Right lobe of liver (tissue), 6 donors: ENCODE results near the gene CRYGA. TPM values are rescaled to one million over a fixed set of nuclear protein-coding genes. Genes with fewer than 3 reads are reported as not detected.

Experiments
- ATAC-seq, 4 donors: fragments of 200-7000 bp; cut with Tn5 transposase; one replicate each; pipeline ENCODE4 v1.9.1; 2020; ENCODE audit warnings: mild to moderate bottlenecking in 4 of 4, moderate library complexity in 4 of 4
- DNase-seq, 3 donors: peaks; one replicate each; pipeline ENCODE4 v3.0.0-alpha.2; 2020
- H3K27ac ChIP-seq, 3 donors: fragments of 200-600 bp; one replicate each; pipeline ENCODE4 v1.8.0; 2022
- H3K27me3 ChIP-seq, 2 donors: fragments of 200-600 bp; one replicate each; pipeline ENCODE4 v1.8.0; 2022
- H3K36me3 ChIP-seq, 4 donors: fragments of 200-600 bp; sonication (generic) in 1 of 4; one replicate each; pipeline versions ENCODE4 v1.5.1 to v1.8.0; 2017 to 2022; ENCODE audit warnings: control low read depth in 1 of 4
- H3K4me1 ChIP-seq, 4 donors: fragments of 200-600 bp; sonication (generic) in 1 of 4; one replicate each; pipeline versions ENCODE4 v1.5.1 to v1.8.0; 2017 to 2022; ENCODE audit warnings: control low read depth in 1 of 4
- H3K4me3 ChIP-seq, 3 donors: fragments of 200-600 bp; one replicate each; pipeline ENCODE4 v1.8.0; 2022
- H3K9me3 ChIP-seq, 4 donors: fragments of 200-600 bp; sonication (generic) in 1 of 4; one replicate each; pipeline versions ENCODE4 v1.5.1 to v1.8.0; 2017 to 2022; ENCODE audit warnings: control low read depth in 1 of 4
- POLR2A ChIP-seq: fragments of 450-650 bp; IDR thresholded peaks from one replicate; pipeline ENCODE4 v1.6.1; 2017; ENCODE audit warnings: antibody characterized with exemption, mild to moderate bottlenecking
- WGBS: methylation state at CpG from one replicate; pipeline ENCODE4 v1.1.6; 2018; ENCODE audit warnings: low coverage, low lambda C conversion rate; ENCODE audit not compliant: insufficient coverage; ENCODE audit errors: missing lambda C conversion rate; 5-methylcytosine and 5-hydroxymethylcytosine counted together
- intact Hi-C, 2 donors: fragments of 100-400 bp; cut with DNase I; formaldehyde crosslinking; loops; one replicate each; pipeline versions ENCODE4 v1.11.2 to v1.14.1; 2022
- total RNA-seq, 6 experiments: library from RNA; depleted of rRNA in 2 of 6; stranded (reverse); fragments of >200 nt in 2 of 6; fragmentation: NEBNext Ultra II Directional in 3 of 6; extraction: Animal tissue kit (Norgen Biotek cat#: 25700) in 3 of 6; gene quantifications; one replicate each; pipeline versions ENCODE4 v1.1.0 to v1.2.4, GENCODE V29; 2016 to 2023
- TF ChIP-seq, protein P1 (sequence below), 4 donors: fragments of 200-600 bp in 3 of 4; fragments of 450-650 bp in 1 of 4; IDR thresholded peaks; one replicate each; pipeline versions ENCODE4 v1.5.1 to v1.8.0; 2016 to 2022; ENCODE audit warnings: antibody characterized with exemption in 4 of 4, mild to moderate bottlenecking in 2 of 4
- donor health status: DM: no; HTN: yes; CAD: no.
- donor health status: DM: no; HTN: no; CAD: no.
- donor health status: DM: no; HTN: no; CAD: no.
- donor health status: DM: no; HTN: yes; CAD: no.
- donor health status: DM: no; HTN: yes; CAD: no.

The CRYGA gene
- total RNA-seq, 6 experiments from 2014 or later, result not detected

DNA sequence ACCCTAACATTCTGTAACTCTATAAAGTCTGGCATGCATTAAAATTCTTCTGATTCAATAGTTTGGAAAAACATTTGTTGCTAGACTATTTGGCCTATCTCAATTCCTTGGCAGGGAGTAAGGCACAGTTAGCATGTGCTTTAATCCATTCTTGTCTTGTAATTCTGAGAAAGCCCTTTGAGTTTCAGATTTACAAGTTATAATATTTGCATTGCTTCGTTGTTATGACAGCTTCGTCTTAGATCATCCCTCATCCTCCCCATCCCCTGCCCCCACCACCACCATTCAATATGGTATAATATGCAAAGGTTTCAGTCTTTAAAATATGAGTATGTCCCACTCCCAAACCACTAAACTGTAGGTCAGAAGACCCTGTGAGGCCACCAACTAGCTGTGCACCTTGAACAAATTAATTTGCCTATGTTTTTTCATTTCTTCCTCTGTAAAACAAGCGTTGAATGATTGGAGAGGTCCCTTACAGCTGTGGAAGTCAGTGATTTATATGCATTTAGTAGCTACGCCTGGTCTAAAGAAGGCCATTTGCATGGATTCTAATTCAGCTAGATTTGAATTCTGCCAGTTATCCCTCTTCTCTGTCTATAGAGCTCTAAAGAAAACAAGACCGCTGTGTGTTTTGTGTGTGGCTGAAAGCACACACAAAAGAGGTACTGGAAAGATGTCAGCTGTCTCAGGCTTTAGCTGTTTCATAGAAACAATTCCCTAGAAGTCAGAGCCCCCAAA is 25.9 kb upstream of the CRYGA start:
- Histone ChIP-seq H3K4me1 (peaks cover 0 to 2% (median 0%) of the 10 kb centered on the region in 4 donors), H3K9me3 (no peaks in the 10 kb centered on the region), H3K27ac (no peak overlapping the region), H3K36me3 (no peaks in the 10 kb centered on the region), H3K27me3 (no peaks in the 10 kb centered on the region), H3K4me3 (no peak overlapping the region)
- DNase-seq (no peak), ATAC-seq (no peak)
- intact Hi-C loops, result no loop called here
- TF ChIP-seq, protein P1, sequence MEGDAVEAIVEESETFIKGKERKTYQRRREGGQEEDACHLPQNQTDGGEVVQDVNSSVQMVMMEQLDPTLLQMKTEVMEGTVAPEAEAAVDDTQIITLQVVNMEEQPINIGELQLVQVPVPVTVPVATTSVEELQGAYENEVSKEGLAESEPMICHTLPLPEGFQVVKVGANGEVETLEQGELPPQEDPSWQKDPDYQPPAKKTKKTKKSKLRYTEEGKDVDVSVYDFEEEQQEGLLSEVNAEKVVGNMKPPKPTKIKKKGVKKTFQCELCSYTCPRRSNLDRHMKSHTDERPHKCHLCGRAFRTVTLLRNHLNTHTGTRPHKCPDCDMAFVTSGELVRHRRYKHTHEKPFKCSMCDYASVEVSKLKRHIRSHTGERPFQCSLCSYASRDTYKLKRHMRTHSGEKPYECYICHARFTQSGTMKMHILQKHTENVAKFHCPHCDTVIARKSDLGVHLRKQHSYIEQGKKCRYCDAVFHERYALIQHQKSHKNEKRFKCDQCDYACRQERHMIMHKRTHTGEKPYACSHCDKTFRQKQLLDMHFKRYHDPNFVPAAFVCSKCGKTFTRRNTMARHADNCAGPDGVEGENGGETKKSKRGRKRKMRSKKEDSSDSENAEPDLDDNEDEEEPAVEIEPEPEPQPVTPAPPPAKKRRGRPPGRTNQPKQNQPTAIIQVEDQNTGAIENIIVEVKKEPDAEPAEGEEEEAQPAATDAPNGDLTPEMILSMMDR (IDR thresholded peaks at IDR 0.05), result no peak
- no peak for TF ChIP-seq POLR2A
- WGBS, result 92% methylated on average over 5 of the region's 5 CpGs

DNA sequence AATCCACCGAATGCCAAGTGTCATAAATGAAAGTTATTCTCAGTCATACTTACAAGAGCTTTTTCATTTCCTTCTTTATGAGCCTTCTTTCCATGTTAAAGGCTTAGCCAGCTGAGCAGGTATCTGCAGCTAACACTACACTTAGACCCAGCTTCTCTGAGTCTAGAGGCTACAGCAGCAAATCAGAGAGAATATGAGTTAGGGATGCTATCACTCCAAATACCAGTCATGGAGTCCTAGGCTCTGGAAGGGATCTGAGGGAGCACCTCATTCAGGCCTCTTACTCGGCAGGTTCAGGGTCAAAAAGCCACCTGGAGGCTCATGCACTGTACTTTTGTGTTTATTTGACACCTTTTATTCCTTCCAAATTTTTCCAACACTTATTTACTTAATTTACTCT is 23.5 kb upstream of the CRYGA start:
- no peak overlapping the region for H3K27ac ChIP-seq
- H3K36me3 ChIP-seq, result no peaks in the 10 kb centered on the region
- H3K4me1 ChIP-seq, result peaks cover 0 to 11% (median 3%) of the 10 kb centered on the region in 4 donors
- DNase-seq (no peak), ATAC-seq (no peak)
- H3K4me3 ChIP-seq, result no peak overlapping the region
- intact Hi-C loops, result no loop called here
- H3K9me3 ChIP-seq, result no peaks in the 10 kb centered on the region
- H3K27me3 ChIP-seq, result no peaks in the 10 kb centered on the region
- TF ChIP-seq, protein P1 (IDR thresholded peaks at IDR 0.05), result no peak
- no peak for TF ChIP-seq POLR2A
- 75% methylated on average over 2 of the region's 2 CpGs for WGBS

DNA sequence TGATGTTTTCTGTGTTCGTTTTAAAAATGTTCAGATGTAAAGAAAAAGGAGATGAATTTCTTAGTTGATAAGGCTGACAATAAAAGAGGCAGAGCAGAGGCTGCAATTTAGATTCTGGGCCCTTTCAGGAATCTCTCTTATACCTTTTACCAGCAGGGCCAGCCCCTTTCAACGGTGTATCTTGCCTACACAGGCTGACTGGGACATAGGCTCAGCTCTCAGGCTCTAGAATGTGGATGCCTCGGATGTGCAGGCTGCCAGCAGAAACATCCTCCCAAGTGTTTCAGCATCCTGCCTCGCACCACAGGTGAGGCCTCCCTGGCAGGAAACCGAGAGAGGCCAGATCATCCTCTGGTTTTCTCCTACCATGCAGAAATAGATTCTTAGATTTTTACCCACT is 23.1 kb upstream of the CRYGA start:
- peaks cover 0 to 11% (median 3%) of the 10 kb centered on the region in 4 donors for H3K4me1 ChIP-seq
- intact Hi-C loops, result no loop called here
- H3K27ac ChIP-seq, result no peak overlapping the region
- WGBS, result 68% methylated on average over 2 of the region's 5 CpGs
- no peaks in the 10 kb centered on the region for H3K9me3 ChIP-seq
- no peak overlapping the region for H3K4me3 ChIP-seq
- no peaks in the 10 kb centered on the region for H3K27me3 ChIP-seq
- no peak for DNase-seq
- no peak for ATAC-seq
- no peaks in the 10 kb centered on the region for H3K36me3 ChIP-seq
- TF ChIP-seq, protein P1 (IDR thresholded peaks at IDR 0.05), result no peak
- no peak for TF ChIP-seq POLR2A

DNA sequence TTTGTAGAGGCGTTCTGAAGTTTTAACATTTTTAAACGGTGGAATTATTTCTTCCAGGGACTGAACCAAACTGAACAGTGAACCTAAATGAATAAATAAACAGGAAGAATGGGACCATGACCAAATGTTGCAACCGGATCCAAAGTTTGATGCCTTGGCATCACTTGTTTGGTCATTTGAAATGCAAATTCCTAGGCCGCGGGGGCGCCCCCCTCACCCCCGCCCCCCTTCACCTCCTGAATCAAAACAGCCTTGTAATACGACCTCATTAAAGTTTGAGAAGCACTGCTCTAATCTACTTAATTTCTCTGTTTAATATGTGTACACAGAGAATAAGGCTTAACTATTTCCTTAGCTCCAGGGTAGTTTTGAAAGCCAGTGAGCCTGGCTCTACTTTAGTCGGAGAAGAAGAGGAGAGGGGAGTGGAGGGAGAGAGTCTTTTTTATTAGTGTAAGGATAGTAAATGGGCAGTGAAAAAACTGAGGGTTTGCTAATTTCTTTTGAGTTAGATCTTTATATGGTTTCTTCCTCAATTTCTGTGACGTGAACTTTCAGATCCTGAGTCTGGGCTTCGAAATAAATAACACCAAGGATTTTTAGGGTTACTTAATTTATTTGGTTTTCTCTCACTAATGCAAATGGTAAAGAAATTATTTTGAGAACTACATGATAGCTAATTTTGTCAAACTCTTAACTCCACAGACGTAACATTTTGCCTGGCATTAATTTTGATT is 20.8 kb upstream of the CRYGA start:
- Histone ChIP-seq H3K27ac (peak overlapping the region in 2 of 3 donors; percentile 24 to 71), H3K4me1 (peaks cover 0 to 11% (median 3%) of the 10 kb centered on the region in 4 donors), H3K9me3 (no peaks in the 10 kb centered on the region), H3K27me3 (no peaks in the 10 kb centered on the region), H3K4me3 (no peak overlapping the region), H3K36me3 (no peaks in the 10 kb centered on the region)
- DNase-seq, result peak in 2 of 3 donors; percentile 57 to 74
- intact Hi-C loops, result no loop called here
- 23% methylated on average over 12 of the region's 12 CpGs for WGBS
- peak; percentile 83 to 91 (median 88) for ATAC-seq
- TF ChIP-seq POLR2A, result no peak
- TF ChIP-seq, protein P1 (IDR thresholded peaks at IDR 0.05), result no peak
